Stimulated activated CD4-positive, alpha-beta T cell treated with anti-CD3 and anti-CD28 coated beads, TNF-alpha, amount 100 ng/mL, for 48 hours (primary cell): ENCODE results near the gene CHRM5.
"Not testable (repeated sequence)": the region's sequence is repeated elsewhere in the genome, so short reads cannot be mapped to it uniquely, and the experiment has no call there.

Source experiments
- DNase-seq, 3 donors: peaks; one replicate each; pipeline ENCODE4 v3.0.0-alpha.2; 2020; ENCODE audit warnings: low read depth in 3 of 3

Gene CHRM5

DNA sequence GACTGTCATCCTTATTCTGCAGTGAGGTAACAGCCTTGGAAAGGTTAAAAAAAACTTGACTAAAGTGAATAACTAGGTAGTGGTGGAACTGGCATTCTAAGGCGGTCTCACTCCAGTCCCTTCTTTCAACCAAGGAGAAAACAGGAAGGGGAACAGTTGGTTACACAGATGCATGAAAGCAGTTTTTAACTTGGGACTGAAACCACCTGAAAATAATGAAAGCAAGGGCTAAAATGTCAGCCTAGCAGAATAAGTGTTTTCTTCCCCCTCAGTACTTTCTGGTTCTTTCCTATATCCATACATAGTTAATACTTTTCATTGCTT, 71.5 kb downstream of the CHRM5 start:
- DNase-seq, result no peak

GRCh38 chr15:34043391-34043790, 75.1 kb downstream of the CHRM5 start:
- no peak for DNase-seq

- no peak for DNase-seq
These were observed 75.5 kb downstream of the CHRM5 start for GRCh38 chr15:34043813-34044212.

DNA sequence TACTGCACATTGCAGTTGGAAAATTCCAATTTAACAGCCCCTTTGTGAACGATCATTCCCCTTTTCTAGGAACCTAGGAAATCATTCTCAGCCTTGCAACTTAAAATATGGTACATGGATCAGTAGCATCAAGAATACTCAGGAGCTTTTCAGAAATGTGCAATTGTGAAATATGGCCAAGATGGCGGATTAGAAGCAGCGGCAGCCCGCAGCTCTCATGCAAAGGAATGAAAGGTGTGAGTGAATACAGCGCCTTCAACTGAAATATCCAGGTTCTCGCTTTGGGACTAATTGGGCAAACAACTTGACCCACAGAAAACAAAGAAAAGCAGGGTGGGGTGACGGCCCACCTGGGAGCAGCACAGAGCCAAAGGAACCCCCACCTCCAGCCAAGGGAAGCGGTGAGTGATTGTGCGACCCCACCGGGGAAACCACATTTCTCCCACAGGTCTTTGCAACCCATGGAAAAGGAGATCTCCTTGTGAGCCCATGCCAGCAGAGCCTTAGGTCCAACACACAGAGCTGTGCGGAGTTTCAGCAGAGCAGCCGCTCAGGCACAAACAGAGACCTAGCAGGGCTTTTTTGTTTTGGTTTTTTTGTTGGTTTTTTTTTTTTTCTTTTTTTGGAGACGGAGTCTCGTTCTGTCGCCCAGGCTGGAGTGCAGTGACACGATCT, 78.3 kb downstream of the CHRM5 start:
- no peak for DNase-seq

DNA sequence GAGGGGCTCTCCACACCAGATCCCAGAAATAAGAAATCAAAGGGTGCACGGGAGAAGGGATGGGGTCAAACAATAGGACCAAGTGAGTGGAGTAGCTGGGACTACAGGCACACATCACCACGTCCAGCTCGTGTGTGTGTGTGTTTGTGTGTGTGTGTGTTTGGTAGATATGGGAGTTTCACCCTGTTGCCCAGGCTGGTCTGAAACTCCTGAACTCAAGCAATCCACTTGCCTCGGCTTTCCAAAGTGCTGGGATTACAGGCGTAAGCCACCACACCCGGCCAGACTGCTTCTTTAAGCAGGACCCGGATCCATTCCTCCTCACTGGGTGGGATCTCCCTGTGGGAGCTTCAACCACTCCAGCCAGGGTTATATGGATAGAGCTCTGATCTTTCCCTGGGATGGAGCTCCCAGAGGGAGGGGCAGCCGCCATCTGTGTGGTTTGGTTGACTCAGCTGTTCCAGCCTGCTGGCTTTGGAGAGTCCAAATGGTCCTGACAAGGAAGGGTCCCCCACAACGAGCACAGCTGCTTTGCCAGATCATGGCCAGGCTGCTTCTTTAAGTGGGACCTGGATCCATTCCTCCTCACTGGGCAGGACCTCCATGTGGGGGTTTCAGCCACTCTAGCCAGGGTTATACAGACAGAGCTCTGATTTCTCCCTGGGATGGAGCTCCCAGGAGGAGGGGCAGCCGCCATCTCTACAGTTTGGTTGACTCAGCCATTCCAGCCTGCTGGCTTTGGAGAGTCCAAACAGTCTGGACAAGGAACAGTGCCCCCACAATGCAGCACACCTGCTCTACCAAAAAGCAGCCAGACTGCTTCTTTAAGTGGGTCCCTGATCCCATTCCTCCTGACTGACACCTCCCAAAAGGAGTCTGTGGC, 79.8 kb downstream of the CHRM5 start:
- DNase-seq, result no peak

DNA sequence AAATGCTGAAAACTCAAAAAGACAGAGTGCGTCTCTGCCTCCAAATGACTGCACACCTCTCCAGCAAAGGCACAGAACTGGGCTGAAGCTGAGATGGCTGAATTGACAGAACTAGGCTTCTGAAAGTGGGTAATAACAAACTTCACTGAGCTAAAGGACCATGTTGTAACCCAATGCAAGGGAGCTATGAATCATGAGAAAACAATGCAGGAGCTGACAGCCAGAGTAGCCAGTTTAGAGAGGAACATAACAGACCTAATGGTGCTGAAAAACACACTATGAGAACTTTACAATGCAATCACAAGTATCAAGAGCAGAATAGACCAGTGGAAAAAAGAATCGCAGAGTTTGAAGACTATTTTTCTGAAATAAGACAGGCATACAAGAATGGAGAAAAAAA, 80.8 kb downstream of the CHRM5 start:
- DNase-seq, result no peak

GRCh38 chr15:34050385-34050784, 82.1 kb downstream of the CHRM5 start:
- DNase-seq, result not testable (repeated sequence)

DNA sequence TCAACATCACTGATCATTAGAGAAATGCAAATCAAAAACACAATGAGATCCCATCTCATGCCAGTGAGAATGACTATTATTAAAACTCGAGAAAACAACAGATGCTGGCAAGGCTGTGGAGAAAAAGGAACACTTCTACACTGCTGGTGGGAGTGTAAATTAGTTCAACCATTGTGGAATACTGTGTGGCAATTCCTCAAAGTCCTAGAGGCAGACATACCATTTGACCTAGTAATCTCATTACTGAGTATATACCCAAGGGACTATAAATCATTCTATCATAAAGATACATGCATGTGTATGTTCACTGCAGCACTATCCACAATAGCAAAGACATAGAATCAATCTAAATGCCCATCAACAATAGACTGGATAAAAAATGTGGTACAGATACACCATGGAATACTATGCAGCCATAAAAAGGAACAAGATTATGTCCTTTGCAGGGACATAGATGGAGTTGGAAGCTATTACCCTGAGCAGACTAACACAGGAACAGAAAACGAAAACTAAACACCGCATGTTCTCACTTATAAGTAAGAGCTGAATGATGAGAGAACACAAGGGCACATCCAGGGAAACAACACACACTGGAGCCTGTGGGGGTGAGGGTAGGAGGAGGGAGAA, 85.9 kb downstream of the CHRM5 start:
- no peak for DNase-seq

DNA sequence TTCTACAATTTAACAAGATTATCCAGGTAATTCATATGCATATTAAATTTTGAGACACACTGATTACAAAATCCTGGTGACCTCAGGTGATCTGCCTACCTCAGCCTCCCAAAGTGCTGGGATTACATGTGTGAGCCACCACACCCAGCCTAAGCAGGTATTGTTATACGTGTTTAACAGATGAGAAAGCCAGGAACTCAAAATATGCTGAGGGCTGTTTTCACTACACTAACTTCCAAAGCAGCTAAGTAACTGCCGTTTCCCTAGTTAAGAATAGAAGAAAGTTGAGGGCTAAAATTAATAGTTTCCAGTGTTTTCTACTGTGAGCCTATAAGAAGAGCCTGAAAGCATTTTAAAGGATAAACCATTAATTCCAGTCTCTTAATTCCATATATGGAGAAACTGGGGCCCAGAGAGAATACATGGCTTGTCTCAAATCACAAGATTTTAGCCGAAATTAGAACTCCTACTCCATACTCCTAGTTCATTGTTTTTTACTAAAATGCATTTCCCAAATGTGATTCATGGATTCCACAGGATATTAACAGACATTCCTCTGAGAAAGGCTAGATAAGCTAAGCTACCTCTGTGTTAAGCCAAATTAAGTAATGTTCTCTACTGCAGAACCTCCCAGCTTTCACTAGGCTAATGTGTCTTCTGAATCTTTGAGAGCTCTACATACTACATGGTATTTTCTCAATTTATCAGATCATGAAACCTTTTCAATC, 87.7 kb downstream of the CHRM5 start:
- no peak for DNase-seq

DNA sequence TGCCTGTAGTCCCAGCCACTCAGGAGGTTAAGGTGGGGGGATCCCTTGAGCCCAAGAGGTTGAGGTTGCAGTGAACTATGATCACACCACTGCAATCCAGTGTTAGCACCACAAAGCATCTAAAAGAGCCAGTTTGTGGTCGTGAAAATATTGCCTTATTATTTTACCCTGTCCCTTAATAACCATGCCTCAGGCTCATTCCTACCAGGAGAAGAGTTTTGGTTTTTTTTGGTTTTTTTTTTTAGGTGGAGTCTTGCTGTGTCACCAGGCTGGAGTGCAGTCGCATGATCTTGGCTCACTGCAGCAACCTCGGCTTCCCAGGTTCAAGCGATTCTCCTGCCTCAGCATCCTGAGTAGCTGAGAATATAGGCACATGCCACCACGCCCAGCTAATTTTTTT, 88.6 kb downstream of the CHRM5 start:
- no peak for DNase-seq

- DNase-seq, result no peak
These were observed 91.2 kb downstream of the CHRM5 start for GRCh38 chr15:34059476-34059875.

- DNase-seq, result no peak
These were observed 91.6 kb downstream of the CHRM5 start for GRCh38 chr15:34059946-34060345.

- DNase-seq, result no peak
These were observed 96.1 kb downstream of the CHRM5 start for GRCh38 chr15:34064438-34064837.

DNA sequence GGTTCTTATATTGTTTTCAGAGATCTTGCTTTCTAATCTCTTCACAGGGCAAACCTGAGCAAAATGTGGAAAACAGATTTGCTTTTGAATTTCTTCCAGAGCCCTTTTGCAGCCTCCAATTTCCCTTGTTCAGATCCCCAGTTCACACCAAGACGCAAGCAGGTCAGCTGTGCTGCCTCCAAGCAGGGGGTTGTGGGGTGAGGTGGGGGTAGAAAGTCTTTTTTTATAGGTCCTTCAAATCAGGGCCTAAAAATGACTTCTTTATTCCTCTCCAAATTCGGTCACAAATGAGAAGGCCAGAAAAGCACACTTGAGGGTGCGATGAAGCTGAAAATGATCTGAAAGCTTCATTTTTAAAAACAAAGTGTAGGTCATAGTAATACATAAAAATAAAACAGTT, 97.0 kb downstream of the CHRM5 start:
- DNase-seq, result no peak

- no peak for DNase-seq
These were observed 97.6 kb downstream of the CHRM5 start for GRCh38 chr15:34065941-34066340.

DNA sequence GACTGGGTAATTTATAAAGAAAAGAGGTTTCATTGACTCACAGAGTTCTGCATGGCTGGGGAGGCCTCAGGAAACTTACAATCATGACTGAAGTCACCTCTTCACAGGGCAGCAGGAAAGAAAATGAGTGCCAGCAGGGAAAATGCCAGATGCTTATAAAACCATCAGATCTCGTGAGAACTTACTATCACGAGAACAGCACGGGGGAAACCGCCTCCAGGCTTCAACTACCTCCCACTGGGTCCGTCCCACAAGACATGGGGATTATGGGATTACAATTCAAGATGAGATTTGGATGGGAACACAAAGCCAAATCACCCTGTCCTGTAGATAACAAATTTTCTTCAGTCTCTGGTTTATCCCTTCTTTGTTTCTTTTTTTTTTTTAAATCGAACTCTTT, 101.7 kb downstream of the CHRM5 start:
- DNase-seq, result no peak

- no peak for DNase-seq
These were observed 108.5 kb downstream of the CHRM5 start for GRCh38 chr15:34076785-34077184.

- no peak for DNase-seq
These were observed 110.6 kb downstream of the CHRM5 start for GRCh38 chr15:34078900-34079299.

GRCh38 chr15:34079904-34080303, 111.6 kb downstream of the CHRM5 start:
- DNase-seq, result no peak

- no peak for DNase-seq
These were observed 115.8 kb downstream of the CHRM5 start for GRCh38 chr15:34084086-34084485.

GRCh38 chr15:34085746-34086145, 117.4 kb downstream of the CHRM5 start:
- DNase-seq, result no peak

GRCh38 chr15:34099914-34100313, 131.6 kb downstream of the CHRM5 start:
- DNase-seq, result no peak
